ENCODE measurements around the gene C1orf159. TPM values are rescaled to one million over a fixed set of nuclear protein-coding genes. Genes with fewer than 3 reads are reported as not detected.

The C1orf159 gene
- total and polyA plus RNA-seq, 9 of the 15 experiments (the other 6 are each of a cell fraction or from before 2014, with no cell fraction given): 0.28 to 54.9 (median 10.6) TPM

GRCh38 chr1:1062348-1063163, 53.3 kb downstream of the C1orf159 start (continued):
- TF ChIP-seq TFE3 (CRISPR knock-in tag; IDR thresholded peaks at IDR 0.05): no peak
- 0 out of 2 replicates have a peak, but pooled peaks have one; percentile 30 for TF ChIP-seq ARID1B (IDR thresholded peaks at IDR 0.05)
- TF ChIP-seq ZNF217 (CRISPR knock-in tag; IDR thresholded peaks at IDR 0.05): no peak
- 0 out of 2 replicates have a peak, but pooled peaks have one; percentile 20 for TF ChIP-seq SMC3 (conservative IDR thresholded peaks at IDR 0.05; ENCODE audit: insufficient read depth, low read depth, low read length)
- peak; percentile 35; the same call in 1 of the 2 replicates for TF ChIP-seq SAFB (IDR thresholded peaks at IDR 0.05; ENCODE audit: borderline replicate concordance, low read depth, low read length)
- 0 out of 2 replicates have a peak, but pooled peaks have one; percentile 21 for TF ChIP-seq L3MBTL2 (IDR thresholded peaks at IDR 0.05)
- TF ChIP-seq MBD2 (IDR thresholded peaks at IDR 0.05; ENCODE audit: borderline replicate concordance, low read depth): no peak
- no peak for TF ChIP-seq ZNF3 (CRISPR knock-in tag; IDR thresholded peaks at IDR 0.05)
- TF ChIP-seq NFIC (IDR thresholded peaks at IDR 0.05): no peak
- TF ChIP-seq NCOA2 (IDR thresholded peaks at IDR 0.05; ENCODE audit: partially characterized antibody in 2 of 2): no peak
- no peak for TF ChIP-seq DACH1 (IDR thresholded peaks at IDR 0.05; ENCODE audit: partially characterized antibody)
- TF ChIP-seq NKRF (IDR thresholded peaks at IDR 0.05; ENCODE audit: borderline replicate concordance): no peak
- TF ChIP-seq BRD4 (IDR thresholded peaks at IDR 0.05): no peak
- peak in 1 of 3 experiments; percentile 15; a peak in 1 of 6 replicates for TF ChIP-seq CTCF (IDR thresholded peaks at IDR 0.05 in 2 of 3, conservative IDR thresholded peaks at IDR 0.05 in 1 of 3; ENCODE audit: insufficient read depth in 2 of 3, low read depth in 1 of 3, low read length in 3 of 3)
- TF ChIP-seq KDM2B (CRISPR knock-in tag; IDR thresholded peaks at IDR 0.05): no peak
- TF ChIP-seq HNRNPLL (IDR thresholded peaks at IDR 0.05; ENCODE audit: low read depth, low read length, poor library complexity, severe bottlenecking): no peak
- TF ChIP-seq PHTF2 (CRISPR knock-in tag; IDR thresholded peaks at IDR 0.05): no peak
- TF ChIP-seq ATF7 (IDR thresholded peaks at IDR 0.05): no peak
- no peak for TF ChIP-seq SIN3B (IDR thresholded peaks at IDR 0.05; ENCODE audit: low read depth)
- TF ChIP-seq RB1 (IDR thresholded peaks at IDR 0.05; ENCODE audit: low read depth): peak; percentile 38; the same call in 1 of the 2 replicates
- TF ChIP-seq FIP1L1 (IDR thresholded peaks at IDR 0.05; ENCODE audit: low read depth, low read length, poor library complexity, severe bottlenecking): no peak
- peak; percentile 50 for TF ChIP-seq CXXC5 (CRISPR knock-in tag; IDR thresholded peaks at IDR 0.05)
- no peak for TF ChIP-seq KAT8 (IDR thresholded peaks at IDR 0.05; ENCODE audit: low read depth)
- 0 out of 2 replicates have a peak, but pooled peaks have one; percentile 20 for TF ChIP-seq TCF3 (CRISPR knock-in tag; IDR thresholded peaks at IDR 0.05)
